ENCODE measurements around the gene FSTL4. TPM values are rescaled to one million over a fixed set of nuclear protein-coding genes. Genes with fewer than 3 reads are reported as not detected.
A peak's percentile ranks its signal among the peaks of the same experiment; 100 is the strongest.

Gene FSTL4
- total and polyA plus RNA-seq, 4 donors: 0.02 to 0.18 TPM; not detected in 2

GRCh38 chr5:133360693-133361472 lies 251.5 kb downstream of the FSTL4 start (continued):
- TF ChIP-seq, protein P1, sequence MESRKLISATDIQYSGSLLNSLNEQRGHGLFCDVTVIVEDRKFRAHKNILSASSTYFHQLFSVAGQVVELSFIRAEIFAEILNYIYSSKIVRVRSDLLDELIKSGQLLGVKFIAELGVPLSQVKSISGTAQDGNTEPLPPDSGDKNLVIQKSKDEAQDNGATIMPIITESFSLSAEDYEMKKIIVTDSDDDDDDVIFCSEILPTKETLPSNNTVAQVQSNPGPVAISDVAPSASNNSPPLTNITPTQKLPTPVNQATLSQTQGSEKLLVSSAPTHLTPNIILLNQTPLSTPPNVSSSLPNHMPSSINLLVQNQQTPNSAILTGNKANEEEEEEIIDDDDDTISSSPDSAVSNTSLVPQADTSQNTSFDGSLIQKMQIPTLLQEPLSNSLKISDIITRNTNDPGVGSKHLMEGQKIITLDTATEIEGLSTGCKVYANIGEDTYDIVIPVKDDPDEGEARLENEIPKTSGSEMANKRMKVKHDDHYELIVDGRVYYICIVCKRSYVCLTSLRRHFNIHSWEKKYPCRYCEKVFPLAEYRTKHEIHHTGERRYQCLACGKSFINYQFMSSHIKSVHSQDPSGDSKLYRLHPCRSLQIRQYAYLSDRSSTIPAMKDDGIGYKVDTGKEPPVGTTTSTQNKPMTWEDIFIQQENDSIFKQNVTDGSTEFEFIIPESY (IDR thresholded peaks at IDR 0.05): no peak
- TF ChIP-seq HNF4A (conservative IDR thresholded peaks at IDR 0.05): no peak

DNA sequence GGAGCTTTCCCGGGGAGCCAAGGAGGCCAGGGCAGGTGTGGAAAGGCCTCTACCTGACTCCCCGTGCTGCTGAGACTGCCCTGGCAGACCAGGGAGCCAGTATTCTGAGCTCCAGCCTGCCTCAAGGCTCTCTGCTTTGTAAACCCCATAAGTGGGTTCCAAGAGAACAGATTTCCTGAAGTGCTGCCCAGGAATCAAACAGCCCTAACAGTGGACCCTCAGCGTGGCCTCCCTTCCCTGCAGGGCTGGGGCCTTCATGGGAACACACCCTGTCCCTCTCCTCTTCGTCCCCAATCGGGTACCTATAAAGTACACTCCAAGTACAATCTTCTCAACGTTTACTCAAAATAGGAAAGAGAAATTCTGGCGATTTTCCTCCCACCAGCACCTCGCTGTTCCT lies 252.5 kb downstream of the FSTL4 start:
- Histone ChIP-seq H3K9ac (ENCODE audit: low read depth in 1 of 2, low read length in 2 of 2) (no peak overlapping the region), H3K4me1 (ENCODE audit: control insufficient read depth in 4 of 4, insufficient read depth in 4 of 4, low read length in 3 of 4) (no peaks in the 10 kb centered on the region), H3K36me3 (ENCODE audit: control insufficient read depth in 4 of 4, insufficient read depth in 3 of 4, low read depth in 1 of 4, low read length in 3 of 4) (no peaks in the 10 kb centered on the region), H3K9me3 (ENCODE audit: control insufficient read depth in 4 of 4, low read length in 3 of 4) (no peaks in the 10 kb centered on the region), H3K27me3 (ENCODE audit: control insufficient read depth in 4 of 4, insufficient read depth in 4 of 4, low read length in 3 of 4) (no peaks in the 10 kb centered on the region), H3K4me3 (ENCODE audit: low read depth in 1 of 3, low read length in 3 of 3) (no peak overlapping the region), H3K27ac (ENCODE audit: low read depth in 1 of 2, low read length in 2 of 2) (no peak overlapping the region)
- TF ChIP-seq, protein P1 (IDR thresholded peaks at IDR 0.05): no peak
- TF ChIP-seq TAF1 (conservative IDR thresholded peaks at IDR 0.05) (no peak), RXRA (IDR thresholded peaks at IDR 0.05) (no peak), JUND (IDR thresholded peaks at IDR 0.05) (no peak)
- DNase-seq (ENCODE audit: low spot score): peak; percentile 8
- 84% methylated on average over 8 of the region's 8 CpGs for whole genome bisulfite sequencing

DNA sequence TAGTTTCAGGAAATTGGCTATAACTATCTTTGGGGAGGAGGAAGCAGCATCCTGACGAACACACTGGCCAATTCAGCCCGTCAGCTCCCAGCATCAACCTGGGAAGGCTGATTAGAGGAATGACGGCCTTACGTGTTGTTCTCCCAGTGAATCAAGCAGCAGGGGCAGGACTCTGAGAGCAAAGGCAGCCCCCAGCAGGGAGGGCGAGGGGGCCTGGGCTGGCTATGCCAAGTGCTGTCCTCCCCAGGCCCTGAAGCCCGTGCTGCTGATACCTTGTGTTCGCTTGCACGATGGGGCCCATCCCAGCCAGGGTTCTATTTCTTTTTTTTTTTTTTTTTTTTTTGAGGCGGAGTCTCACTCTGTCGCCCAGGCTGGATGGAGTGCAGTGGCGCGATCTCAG lies 254.1 kb downstream of the FSTL4 start:
- H3K9ac ChIP-seq (ENCODE audit: low read depth in 1 of 2, low read length in 2 of 2): no peak overlapping the region
- H3K27ac ChIP-seq (ENCODE audit: low read depth in 1 of 2, low read length in 2 of 2): no peak overlapping the region
- no peaks in the 10 kb centered on the region for H3K27me3 ChIP-seq (ENCODE audit: control insufficient read depth in 4 of 4, insufficient read depth in 4 of 4, low read length in 3 of 4)
- no peak for DNase-seq (ENCODE audit: low spot score)
- H3K4me3 ChIP-seq (ENCODE audit: low read depth in 1 of 3, low read length in 3 of 3): no peak overlapping the region
- H3K36me3 ChIP-seq (ENCODE audit: control insufficient read depth in 4 of 4, insufficient read depth in 3 of 4, low read depth in 1 of 4, low read length in 3 of 4): no peaks in the 10 kb centered on the region
- WGBS: 93% methylated on average over 12 of the region's 12 CpGs
- TF ChIP-seq JUND (IDR thresholded peaks at IDR 0.05): no peak
- no peak for TF ChIP-seq CTCF (IDR thresholded peaks at IDR 0.05; ENCODE audit: low read depth, low read length, missing input control)
- no peak for TF ChIP-seq FOXA1 (IDR thresholded peaks at IDR 0.05)
- no peak for TF ChIP-seq YY1 (IDR thresholded peaks at IDR 0.05)
- no peak for TF ChIP-seq RXRA (IDR thresholded peaks at IDR 0.05)
- TF ChIP-seq, protein P1 (IDR thresholded peaks at IDR 0.05): no peak
- TF ChIP-seq NR2F2 (IDR thresholded peaks at IDR 0.05): no peak
- no peak for TF ChIP-seq HNF4A (conservative IDR thresholded peaks at IDR 0.05)
- TF ChIP-seq, protein P2, sequence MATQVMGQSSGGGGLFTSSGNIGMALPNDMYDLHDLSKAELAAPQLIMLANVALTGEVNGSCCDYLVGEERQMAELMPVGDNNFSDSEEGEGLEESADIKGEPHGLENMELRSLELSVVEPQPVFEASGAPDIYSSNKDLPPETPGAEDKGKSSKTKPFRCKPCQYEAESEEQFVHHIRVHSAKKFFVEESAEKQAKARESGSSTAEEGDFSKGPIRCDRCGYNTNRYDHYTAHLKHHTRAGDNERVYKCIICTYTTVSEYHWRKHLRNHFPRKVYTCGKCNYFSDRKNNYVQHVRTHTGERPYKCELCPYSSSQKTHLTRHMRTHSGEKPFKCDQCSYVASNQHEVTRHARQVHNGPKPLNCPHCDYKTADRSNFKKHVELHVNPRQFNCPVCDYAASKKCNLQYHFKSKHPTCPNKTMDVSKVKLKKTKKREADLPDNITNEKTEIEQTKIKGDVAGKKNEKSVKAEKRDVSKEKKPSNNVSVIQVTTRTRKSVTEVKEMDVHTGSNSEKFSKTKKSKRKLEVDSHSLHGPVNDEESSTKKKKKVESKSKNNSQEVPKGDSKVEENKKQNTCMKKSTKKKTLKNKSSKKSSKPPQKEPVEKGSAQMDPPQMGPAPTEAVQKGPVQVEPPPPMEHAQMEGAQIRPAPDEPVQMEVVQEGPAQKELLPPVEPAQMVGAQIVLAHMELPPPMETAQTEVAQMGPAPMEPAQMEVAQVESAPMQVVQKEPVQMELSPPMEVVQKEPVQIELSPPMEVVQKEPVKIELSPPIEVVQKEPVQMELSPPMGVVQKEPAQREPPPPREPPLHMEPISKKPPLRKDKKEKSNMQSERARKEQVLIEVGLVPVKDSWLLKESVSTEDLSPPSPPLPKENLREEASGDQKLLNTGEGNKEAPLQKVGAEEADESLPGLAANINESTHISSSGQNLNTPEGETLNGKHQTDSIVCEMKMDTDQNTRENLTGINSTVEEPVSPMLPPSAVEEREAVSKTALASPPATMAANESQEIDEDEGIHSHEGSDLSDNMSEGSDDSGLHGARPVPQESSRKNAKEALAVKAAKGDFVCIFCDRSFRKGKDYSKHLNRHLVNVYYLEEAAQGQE (IDR thresholded peaks at IDR 0.05): no peak
- TF ChIP-seq, protein P3, sequence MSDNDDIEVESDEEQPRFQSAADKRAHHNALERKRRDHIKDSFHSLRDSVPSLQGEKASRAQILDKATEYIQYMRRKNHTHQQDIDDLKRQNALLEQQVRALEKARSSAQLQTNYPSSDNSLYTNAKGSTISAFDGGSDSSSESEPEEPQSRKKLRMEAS (IDR thresholded peaks at IDR 0.05): no peak
- H3K9me3 ChIP-seq (ENCODE audit: control insufficient read depth in 4 of 4, low read length in 3 of 4): no peaks in the 10 kb centered on the region
- H3K4me1 ChIP-seq (ENCODE audit: control insufficient read depth in 4 of 4, insufficient read depth in 4 of 4, low read length in 3 of 4): no peaks in the 10 kb centered on the region

Data from liver (tissue), 9 donors.